Measurements from ENCODE around the gene ABCC9.

ABCC9 gene

GRCh38 chr12:21894792-21895595, 46.2 kb downstream of the ABCC9 start:
- FAIRE-seq = no peak
- DNase-seq (ENCODE audit: insufficient read length, low spot score) = no peak
- TF ChIP-seq, protein P1, sequence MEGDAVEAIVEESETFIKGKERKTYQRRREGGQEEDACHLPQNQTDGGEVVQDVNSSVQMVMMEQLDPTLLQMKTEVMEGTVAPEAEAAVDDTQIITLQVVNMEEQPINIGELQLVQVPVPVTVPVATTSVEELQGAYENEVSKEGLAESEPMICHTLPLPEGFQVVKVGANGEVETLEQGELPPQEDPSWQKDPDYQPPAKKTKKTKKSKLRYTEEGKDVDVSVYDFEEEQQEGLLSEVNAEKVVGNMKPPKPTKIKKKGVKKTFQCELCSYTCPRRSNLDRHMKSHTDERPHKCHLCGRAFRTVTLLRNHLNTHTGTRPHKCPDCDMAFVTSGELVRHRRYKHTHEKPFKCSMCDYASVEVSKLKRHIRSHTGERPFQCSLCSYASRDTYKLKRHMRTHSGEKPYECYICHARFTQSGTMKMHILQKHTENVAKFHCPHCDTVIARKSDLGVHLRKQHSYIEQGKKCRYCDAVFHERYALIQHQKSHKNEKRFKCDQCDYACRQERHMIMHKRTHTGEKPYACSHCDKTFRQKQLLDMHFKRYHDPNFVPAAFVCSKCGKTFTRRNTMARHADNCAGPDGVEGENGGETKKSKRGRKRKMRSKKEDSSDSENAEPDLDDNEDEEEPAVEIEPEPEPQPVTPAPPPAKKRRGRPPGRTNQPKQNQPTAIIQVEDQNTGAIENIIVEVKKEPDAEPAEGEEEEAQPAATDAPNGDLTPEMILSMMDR (IDR thresholded peaks at IDR 0.05; ENCODE audit: insufficient read depth, missing control alignments) = no peak

DNA sequence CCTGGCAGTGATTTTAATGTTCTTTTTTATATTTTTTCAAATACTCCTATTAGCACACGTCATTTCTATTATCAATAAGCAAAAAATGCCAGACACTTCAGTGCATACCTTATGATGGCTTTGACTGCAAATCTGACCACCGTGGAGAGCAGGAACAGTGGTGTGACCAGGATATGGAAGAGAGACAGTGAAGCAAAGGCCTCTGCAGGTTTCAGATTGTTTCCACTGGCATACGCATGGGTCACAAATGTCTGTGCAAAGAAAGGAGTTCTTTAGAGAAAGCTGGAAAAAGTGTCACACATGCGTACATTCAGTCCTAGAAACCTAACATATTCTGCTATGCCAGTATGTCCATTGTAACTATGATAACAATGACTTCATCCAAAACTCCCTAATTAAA, 47.3 kb downstream of the ABCC9 start:
- no peak for DNase-seq (ENCODE audit: insufficient read length, low spot score)
- TF ChIP-seq, protein P1 (IDR thresholded peaks at IDR 0.05; ENCODE audit: insufficient read depth, missing control alignments) = no peak
- no peak for FAIRE-seq

DNA sequence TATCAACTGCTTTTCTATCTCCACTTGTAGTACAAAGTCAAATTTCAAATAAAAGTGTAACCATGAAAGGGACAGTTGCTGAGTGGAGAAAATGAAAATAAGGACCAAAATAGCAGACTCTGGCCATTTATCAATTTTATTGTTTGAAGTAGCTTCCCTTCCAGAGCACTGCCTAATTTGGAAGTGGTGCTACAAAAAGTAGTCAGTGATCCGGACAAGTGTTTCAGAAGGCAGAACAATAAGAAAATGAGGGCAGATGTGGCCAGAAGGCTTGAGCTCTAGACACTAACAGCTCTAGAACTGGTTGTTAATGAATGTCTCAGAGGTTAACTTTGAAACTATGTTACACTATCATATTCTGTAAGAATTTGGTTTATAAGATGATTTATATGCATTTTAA, 48.9 kb downstream of the ABCC9 start:
- no peak for DNase-seq (ENCODE audit: insufficient read length, low spot score)

DNA sequence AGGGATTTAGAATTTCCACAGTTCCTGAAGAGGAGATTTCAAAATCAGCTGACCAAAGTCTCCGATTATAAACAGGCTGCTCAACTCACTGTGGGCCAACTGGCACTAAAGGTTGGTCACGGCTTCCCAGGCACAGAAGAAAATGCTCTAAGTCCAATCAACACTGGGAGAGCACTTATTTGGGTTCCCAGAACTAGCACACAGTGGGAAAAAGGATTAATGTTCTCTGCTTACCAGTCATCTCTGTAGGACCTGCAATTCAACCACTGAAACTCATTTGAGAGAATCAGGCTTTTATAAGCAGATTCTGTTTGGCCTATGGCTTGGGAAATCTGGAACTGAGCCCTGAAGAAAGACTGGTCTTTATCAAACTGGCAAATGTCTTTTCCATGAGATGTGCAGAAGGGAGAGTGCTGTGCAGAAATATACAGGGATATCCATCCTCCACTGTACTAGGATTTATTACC, 49.4 kb downstream of the ABCC9 start:
- TF ChIP-seq, protein P1 (IDR thresholded peaks at IDR 0.05; ENCODE audit: insufficient read depth, missing control alignments) = no peak
- FAIRE-seq (no peak), DNase-seq (ENCODE audit: insufficient read length, low spot score) (no peak)

More for the DNA sequence above, 48.9 kb downstream of the ABCC9 start:
- TF ChIP-seq, protein P1 (IDR thresholded peaks at IDR 0.05; ENCODE audit: insufficient read depth, missing control alignments) = no peak
- FAIRE-seq = no peak

DNA sequence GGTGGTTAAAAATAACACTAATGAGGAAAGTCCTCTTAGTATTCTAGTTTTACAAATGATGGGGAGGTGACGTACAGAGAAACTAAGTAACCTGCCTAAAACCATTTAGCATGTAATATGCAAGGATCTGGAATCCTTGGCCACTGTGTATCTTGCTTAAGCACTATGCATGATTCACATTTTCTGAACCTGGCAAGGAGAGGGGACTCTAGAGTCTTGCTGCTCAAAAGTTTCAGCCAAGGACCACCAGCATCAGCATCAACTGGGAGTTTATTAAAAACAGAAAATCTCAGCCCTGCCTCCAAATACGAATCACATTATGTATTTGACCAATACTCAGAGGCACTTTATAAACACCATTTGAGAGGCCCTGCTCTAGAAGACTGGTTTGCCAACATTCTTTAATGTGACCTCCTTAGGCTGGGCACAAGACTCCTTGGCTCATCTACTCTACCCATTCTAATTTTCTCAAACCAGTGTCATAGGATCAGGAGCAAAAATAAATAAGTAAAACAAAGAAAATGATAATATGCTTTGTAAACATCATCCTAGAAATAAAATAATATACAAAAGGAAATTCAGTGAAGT, 52.9 kb downstream of the ABCC9 start:
- DNase-seq (ENCODE audit: insufficient read length, low spot score) = no peak
- no peak for FAIRE-seq
- TF ChIP-seq, protein P1 (IDR thresholded peaks at IDR 0.05; ENCODE audit: insufficient read depth, missing control alignments) = no peak

- TF ChIP-seq, protein P1 (IDR thresholded peaks at IDR 0.05; ENCODE audit: insufficient read depth, missing control alignments) = no peak
- FAIRE-seq (no peak), DNase-seq (ENCODE audit: insufficient read length, low spot score) (no peak)
Measured at GRCh38 chr12:21884936-21885335, 56.3 kb downstream of the ABCC9 start.

- FAIRE-seq (no peak), DNase-seq (ENCODE audit: insufficient read length, low spot score) (no peak)
- TF ChIP-seq, protein P1 (IDR thresholded peaks at IDR 0.05; ENCODE audit: insufficient read depth, missing control alignments) = no peak
Measured at GRCh38 chr12:21882635-21883034, 58.6 kb downstream of the ABCC9 start.
